HK-2 (cell line): ENCODE results near the gene C1QTNF2.

ENCODE experiments used
- DNase-seq: peaks from one replicate; pipeline ENCODE4 v3.0.0-alpha.2; 2018; ENCODE audit not compliant: unreplicated experiment

The C1QTNF2 gene

DNA sequence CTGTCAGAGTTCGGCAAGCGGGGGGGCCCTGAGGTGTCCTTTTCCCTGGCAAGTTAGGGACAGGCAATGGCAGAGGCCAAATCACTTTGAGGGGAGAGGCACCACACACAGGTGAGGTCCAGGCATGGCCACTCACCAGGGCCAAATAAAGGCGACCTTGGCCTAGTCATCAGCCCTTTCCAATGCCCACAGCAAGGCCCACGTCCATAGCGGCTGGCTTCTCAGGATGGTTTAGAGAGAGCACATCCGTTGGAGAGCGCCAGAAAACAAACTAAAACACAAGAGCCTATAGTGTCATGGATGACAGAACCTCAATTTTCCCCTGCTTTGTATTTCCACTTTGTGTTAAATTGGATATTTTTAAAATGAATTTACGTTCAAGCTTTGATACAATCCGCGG is 65.1 kb downstream of the C1QTNF2 start:
- no peak for DNase-seq

DNA sequence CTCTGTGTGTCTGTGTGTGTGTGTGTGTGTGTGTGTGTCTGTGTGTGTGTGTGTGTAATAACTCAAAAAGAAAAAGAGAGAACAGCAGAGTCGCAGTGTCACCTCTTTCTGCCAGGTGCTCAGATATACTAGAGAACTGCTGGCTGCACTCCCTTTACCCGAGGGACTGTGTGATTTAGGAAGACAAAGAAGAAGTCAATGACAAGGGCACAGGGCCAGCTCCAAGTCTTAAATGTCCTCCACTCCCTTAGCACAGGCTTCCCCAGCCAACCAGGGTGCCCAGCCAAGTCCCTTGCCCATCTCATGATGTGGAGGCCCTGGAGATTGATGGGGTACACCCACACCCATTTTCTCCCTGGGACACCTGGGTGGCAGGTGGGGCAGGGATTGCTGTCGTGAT is 66.7 kb downstream of the C1QTNF2 start:
- no peak for DNase-seq

DNA sequence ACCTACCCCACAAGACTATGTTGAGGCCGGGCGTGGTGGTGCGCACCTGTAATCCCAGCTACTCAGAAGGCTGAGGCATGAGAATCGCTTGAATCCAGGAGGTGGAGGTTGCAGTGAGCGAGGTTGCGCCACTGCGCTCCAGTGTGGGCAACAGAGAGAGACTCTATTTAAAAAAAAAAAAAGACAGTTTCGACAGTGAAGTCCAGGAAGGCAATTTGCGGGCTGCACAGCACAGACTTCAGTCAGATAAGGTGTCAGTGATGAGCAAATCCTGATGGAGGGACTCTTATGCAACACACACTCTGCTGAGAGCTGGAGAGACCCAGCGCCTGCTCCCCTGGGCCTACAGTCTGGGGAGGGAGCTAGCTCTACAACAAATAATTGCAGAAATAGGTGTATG is 72.2 kb downstream of the C1QTNF2 start:
- no peak for DNase-seq

DNA sequence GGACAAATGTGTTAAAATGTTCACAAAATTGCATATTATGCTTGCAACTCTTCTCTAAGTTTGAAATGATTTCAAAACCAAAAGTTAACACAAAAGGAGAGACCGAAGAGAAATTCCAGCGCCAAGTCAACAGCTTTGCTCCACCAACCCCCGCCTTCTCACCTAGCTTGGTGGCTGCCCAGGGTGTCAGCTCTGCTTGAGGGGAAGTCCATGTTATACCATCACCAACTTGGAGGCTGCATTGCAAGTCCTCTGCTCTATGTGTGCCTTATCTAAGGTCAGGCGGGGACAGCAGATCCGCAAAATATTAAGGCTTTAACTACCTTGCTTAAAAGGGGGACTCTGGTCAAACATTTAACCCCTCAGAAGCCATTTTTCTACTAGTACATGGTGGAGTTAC is 72.7 kb downstream of the C1QTNF2 start:
- no peak for DNase-seq
